ENCODE measurements around the gene FAM53B.
A peak's percentile ranks its signal among the peaks of the same experiment; 100 is the strongest.

Gene FAM53B

GRCh38 chr10:124578231-124579010 lies 165.8 kb downstream of the FAM53B start:
- FAIRE-seq (no peak), DNase-seq (ENCODE audit: insufficient read length) (no peak)
- TF ChIP-seq POLR2AphosphoS5 (IDR thresholded peaks at IDR 0.05; ENCODE audit: low read depth, low read length): no peak
- no peak for TF ChIP-seq TAF1 (IDR thresholded peaks at IDR 0.05; ENCODE audit: borderline replicate concordance, low read depth, low read length)
- no peak for TF ChIP-seq POLR2A (IDR thresholded peaks at IDR 0.05; ENCODE audit: low read depth, low read length)

- TF ChIP-seq POLR2AphosphoS5 (IDR thresholded peaks at IDR 0.05; ENCODE audit: low read depth, low read length) (no peak), TAF1 (IDR thresholded peaks at IDR 0.05; ENCODE audit: borderline replicate concordance, low read depth, low read length) (no peak), POLR2A (IDR thresholded peaks at IDR 0.05; ENCODE audit: low read depth, low read length) (no peak)
- no peak for FAIRE-seq
- no peak for DNase-seq (ENCODE audit: insufficient read length)
Measured at GRCh38 chr10:124577651-124578050, 166.5 kb downstream of the FAM53B start.

GRCh38 chr10:124576526-124577420 lies 167.4 kb downstream of the FAM53B start:
- FAIRE-seq (no peak), DNase-seq (ENCODE audit: insufficient read length) (no peak)

GRCh38 chr10:124575107-124576035 lies 168.8 kb downstream of the FAM53B start:
- no peak for TF ChIP-seq POLR2AphosphoS5 (IDR thresholded peaks at IDR 0.05; ENCODE audit: low read depth, low read length)
- TF ChIP-seq TAF1 (IDR thresholded peaks at IDR 0.05; ENCODE audit: borderline replicate concordance, low read depth, low read length): no peak
- no peak for TF ChIP-seq POLR2A (IDR thresholded peaks at IDR 0.05; ENCODE audit: low read depth, low read length)
- DNase-seq (ENCODE audit: insufficient read length) (no peak), FAIRE-seq (no peak)

More at GRCh38 chr10:124576526-124577420, 167.4 kb downstream of the FAM53B start:
- TF ChIP-seq POLR2A (IDR thresholded peaks at IDR 0.05; ENCODE audit: low read depth, low read length) (no peak), POLR2AphosphoS5 (IDR thresholded peaks at IDR 0.05; ENCODE audit: low read depth, low read length) (no peak), TAF1 (IDR thresholded peaks at IDR 0.05; ENCODE audit: borderline replicate concordance, low read depth, low read length) (no peak)

GRCh38 chr10:124574456-124575070 lies 169.6 kb downstream of the FAM53B start:
- no peak for DNase-seq (ENCODE audit: insufficient read length)
- FAIRE-seq: no peak
- no peak for TF ChIP-seq TAF1 (IDR thresholded peaks at IDR 0.05; ENCODE audit: borderline replicate concordance, low read depth, low read length)
- no peak for TF ChIP-seq POLR2A (IDR thresholded peaks at IDR 0.05; ENCODE audit: low read depth, low read length)
- no peak for TF ChIP-seq POLR2AphosphoS5 (IDR thresholded peaks at IDR 0.05; ENCODE audit: low read depth, low read length)

- TF ChIP-seq POLR2A (IDR thresholded peaks at IDR 0.05; ENCODE audit: low read depth, low read length) (no peak), TAF1 (IDR thresholded peaks at IDR 0.05; ENCODE audit: borderline replicate concordance, low read depth, low read length) (no peak), POLR2AphosphoS5 (IDR thresholded peaks at IDR 0.05; ENCODE audit: low read depth, low read length) (no peak)
- no peak for DNase-seq (ENCODE audit: insufficient read length)
- no peak for FAIRE-seq
Measured at GRCh38 chr10:124573726-124574455, 170.3 kb downstream of the FAM53B start.

- TF ChIP-seq POLR2A (IDR thresholded peaks at IDR 0.05; ENCODE audit: low read depth, low read length): no peak
- TF ChIP-seq POLR2AphosphoS5 (IDR thresholded peaks at IDR 0.05; ENCODE audit: low read depth, low read length): no peak
- TF ChIP-seq TAF1 (IDR thresholded peaks at IDR 0.05; ENCODE audit: borderline replicate concordance, low read depth, low read length): no peak
- DNase-seq (ENCODE audit: insufficient read length): no peak
- no peak for FAIRE-seq
Measured at GRCh38 chr10:124572751-124573150, 171.4 kb downstream of the FAM53B start.

GRCh38 chr10:124570646-124571045 lies 173.5 kb downstream of the FAM53B start:
- FAIRE-seq: no peak
- TF ChIP-seq TAF1 (IDR thresholded peaks at IDR 0.05; ENCODE audit: borderline replicate concordance, low read depth, low read length): no peak
- no peak for TF ChIP-seq POLR2AphosphoS5 (IDR thresholded peaks at IDR 0.05; ENCODE audit: low read depth, low read length)
- no peak for TF ChIP-seq POLR2A (IDR thresholded peaks at IDR 0.05; ENCODE audit: low read depth, low read length)
- no peak for DNase-seq (ENCODE audit: insufficient read length)

- TF ChIP-seq TAF1 (IDR thresholded peaks at IDR 0.05; ENCODE audit: borderline replicate concordance, low read depth, low read length) (no peak), POLR2A (IDR thresholded peaks at IDR 0.05; ENCODE audit: low read depth, low read length) (no peak), POLR2AphosphoS5 (IDR thresholded peaks at IDR 0.05; ENCODE audit: low read depth, low read length) (no peak)
- FAIRE-seq (peak; percentile 14), DNase-seq (ENCODE audit: insufficient read length) (no peak)
Measured at GRCh38 chr10:124569623-124570470, 174.3 kb downstream of the FAM53B start.

All from GM12892 (cell line).